Omental fat pad (tissue), 4 donors: ENCODE results near the gene ARHGAP15. TPM values are rescaled to one million over a fixed set of nuclear protein-coding genes. Genes with fewer than 3 reads are reported as not detected.

ENCODE experiments used
- ATAC-seq: fragments of 150-250 bp; one replicate; pipeline ENCODE4 v1.9.1; 2016; ENCODE audit warnings: mild to moderate bottlenecking, moderate library complexity; ENCODE audit not compliant: low FRiP score
- DNase-seq: peaks from one replicate; pipeline ENCODE4 v3.0.0-alpha.2; 2019; ENCODE audit warnings: low spot score
- total RNA-seq, 4 donors: library from RNA; depleted of rRNA; stranded (reverse); fragments of >200 nt; gene quantifications; one replicate each; pipeline ENCODE4 v1.1.0, GENCODE V29; 2016
- TF ChIP-seq, protein P1 (sequence below), 3 donors: fragments of 450-650 bp; IDR thresholded peaks; one replicate each; pipeline ENCODE4 v1.5.1; 2016 to 2017; ENCODE audit warnings: antibody characterized with exemption in 3 of 3, mild to moderate bottlenecking in 3 of 3, moderate library complexity in 2 of 3

The ARHGAP15 gene
- total RNA-seq, 4 donors from 2014 or later = 12.2 to 27.6 (median 20.7) TPM

DNA sequence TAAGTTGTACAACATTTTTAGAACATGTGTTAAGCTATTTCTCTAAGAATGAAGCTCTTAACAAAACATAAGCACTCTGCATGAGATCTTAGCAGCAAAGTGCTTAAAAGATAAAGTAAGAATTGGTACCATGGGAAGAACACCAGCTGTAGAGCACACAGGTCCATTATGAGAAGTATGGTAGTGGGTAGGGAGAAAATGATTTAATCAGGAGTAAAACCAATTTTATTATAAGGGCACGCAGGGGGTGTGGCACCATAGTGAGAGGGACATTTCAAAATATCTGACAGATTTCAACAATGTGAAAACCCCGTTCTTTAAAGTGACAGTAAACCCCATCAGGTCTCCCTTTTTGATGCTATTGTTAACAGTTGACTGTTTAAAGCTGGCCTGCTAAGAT, 492.9 kb downstream of the ARHGAP15 start:
- DNase-seq = no peak
- TF ChIP-seq, protein P1, sequence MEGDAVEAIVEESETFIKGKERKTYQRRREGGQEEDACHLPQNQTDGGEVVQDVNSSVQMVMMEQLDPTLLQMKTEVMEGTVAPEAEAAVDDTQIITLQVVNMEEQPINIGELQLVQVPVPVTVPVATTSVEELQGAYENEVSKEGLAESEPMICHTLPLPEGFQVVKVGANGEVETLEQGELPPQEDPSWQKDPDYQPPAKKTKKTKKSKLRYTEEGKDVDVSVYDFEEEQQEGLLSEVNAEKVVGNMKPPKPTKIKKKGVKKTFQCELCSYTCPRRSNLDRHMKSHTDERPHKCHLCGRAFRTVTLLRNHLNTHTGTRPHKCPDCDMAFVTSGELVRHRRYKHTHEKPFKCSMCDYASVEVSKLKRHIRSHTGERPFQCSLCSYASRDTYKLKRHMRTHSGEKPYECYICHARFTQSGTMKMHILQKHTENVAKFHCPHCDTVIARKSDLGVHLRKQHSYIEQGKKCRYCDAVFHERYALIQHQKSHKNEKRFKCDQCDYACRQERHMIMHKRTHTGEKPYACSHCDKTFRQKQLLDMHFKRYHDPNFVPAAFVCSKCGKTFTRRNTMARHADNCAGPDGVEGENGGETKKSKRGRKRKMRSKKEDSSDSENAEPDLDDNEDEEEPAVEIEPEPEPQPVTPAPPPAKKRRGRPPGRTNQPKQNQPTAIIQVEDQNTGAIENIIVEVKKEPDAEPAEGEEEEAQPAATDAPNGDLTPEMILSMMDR (IDR thresholded peaks at IDR 0.05) = no peak

GRCh38 chr2:143623231-143623908, 494.2 kb downstream of the ARHGAP15 start:
- TF ChIP-seq, protein P1 (IDR thresholded peaks at IDR 0.05) = no peak
- no peak for ATAC-seq
- DNase-seq = no peak

More for the DNA sequence above, 492.9 kb downstream of the ARHGAP15 start:
- no peak for ATAC-seq

- DNase-seq (no peak), ATAC-seq (no peak)
- TF ChIP-seq, protein P1 (IDR thresholded peaks at IDR 0.05) = no peak
These were observed 494.7 kb downstream of the ARHGAP15 start for GRCh38 chr2:143623909-143624260.

DNA sequence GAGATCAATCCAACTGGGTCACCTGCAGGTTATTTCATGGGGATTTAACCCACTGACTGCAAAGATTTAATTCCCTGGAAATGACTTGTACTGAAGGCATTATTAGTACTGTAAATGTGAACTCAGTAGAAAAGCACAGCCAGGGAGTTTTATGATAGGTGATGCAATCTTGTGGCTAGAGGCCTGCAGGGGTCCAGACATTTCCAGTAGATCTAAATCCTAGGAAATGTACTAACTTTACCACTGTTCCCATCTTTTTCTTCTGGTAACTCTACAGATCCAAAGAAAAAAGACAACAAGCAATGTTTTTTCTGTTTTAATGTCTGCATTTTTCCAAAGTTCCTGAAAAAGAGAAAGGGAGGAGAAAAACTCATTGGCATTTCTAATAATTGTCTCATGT, 500.1 kb downstream of the ARHGAP15 start:
- DNase-seq (no peak), ATAC-seq (no peak)
- TF ChIP-seq, protein P1 (IDR thresholded peaks at IDR 0.05) = no peak

DNA sequence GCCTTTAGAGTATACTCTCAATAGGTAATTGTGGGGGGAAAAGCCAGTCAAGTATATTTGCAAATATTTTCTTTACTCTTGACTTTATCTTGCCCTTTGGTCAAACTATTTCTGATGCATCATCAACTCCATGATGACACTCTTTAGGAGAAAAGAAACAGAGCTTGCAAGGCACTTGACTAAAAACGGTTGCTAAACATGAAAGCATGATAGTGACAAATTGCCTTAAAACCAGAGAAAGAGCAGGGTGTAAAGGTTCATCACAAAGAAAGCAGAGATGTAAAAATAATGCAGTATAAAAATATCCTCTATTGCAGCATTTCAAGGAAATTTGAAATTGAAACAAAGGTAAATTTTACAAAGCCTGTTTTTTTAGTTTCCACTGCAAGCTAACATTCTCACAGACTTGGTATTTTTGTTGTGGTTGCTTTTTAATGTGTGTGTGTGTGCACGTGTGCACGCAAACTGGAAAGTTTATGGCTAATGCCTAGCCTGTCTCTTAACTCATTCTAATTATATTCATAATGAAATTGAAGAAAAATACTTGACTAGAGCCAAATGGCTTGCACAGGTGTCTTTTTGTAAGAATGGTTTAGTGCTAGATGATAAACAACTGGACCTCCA, 503.6 kb downstream of the ARHGAP15 start:
- DNase-seq (no peak), ATAC-seq (no peak)
- TF ChIP-seq, protein P1 (IDR thresholded peaks at IDR 0.05) = no peak

DNA sequence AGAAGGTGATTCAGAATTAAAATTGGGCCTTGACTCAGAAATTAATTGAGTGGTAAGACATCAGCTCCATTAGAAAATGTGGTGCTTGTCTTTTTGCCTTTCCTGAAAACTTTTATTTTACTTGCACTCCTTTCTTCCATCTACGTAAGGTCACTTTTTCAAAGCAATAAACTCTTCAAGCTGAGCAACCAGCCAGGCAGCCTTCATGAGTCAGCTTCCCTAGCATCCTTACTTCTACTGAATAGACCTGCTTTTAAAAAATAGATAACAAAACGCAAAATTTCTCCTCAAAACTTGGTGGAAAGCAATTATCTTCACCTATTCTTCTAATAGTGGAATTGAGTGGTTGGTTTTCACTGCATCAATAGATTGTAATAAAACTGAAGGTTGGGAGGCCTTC, 504.2 kb downstream of the ARHGAP15 start:
- DNase-seq (no peak), ATAC-seq (no peak)
- TF ChIP-seq, protein P1 (IDR thresholded peaks at IDR 0.05) = no peak

- DNase-seq (no peak), ATAC-seq (no peak)
- TF ChIP-seq, protein P1 (IDR thresholded peaks at IDR 0.05) = no peak
These were observed 506.1 kb downstream of the ARHGAP15 start for GRCh38 chr2:143635302-143635701.
